B cell (primary cell): ENCODE data around the gene MOK.

ENCODE experiments used
- CTCF ChIP-seq: fragments of 200-600 bp; IDR thresholded peaks from one replicate; pipeline ENCODE4 v1.8.0; 2022; ENCODE audit warnings: antibody characterized with exemption, mild to moderate bottlenecking
- EZH2 ChIP-seq: IDR thresholded peaks from 2 replicates; pipeline ENCODE4 v1.6.1; 2012; ENCODE audit warnings: borderline replicate concordance, low read depth, mild to moderate bottlenecking, moderate library complexity, low read length; ENCODE audit not compliant: insufficient read depth, poor library complexity, severe bottlenecking

- TF ChIP-seq CTCF (no peak), EZH2 (no peak)
These were observed 124.5 kb downstream of the MOK start for GRCh38 chr14:102180248-102180998.
